GM18505 (cell line): Measurements from ENCODE around the gene TRIO.

Experiments
- ATAC-seq: cut with Tn5 transposase; IDR thresholded peaks from one replicate; pipeline ENCODE4 v1.9.1; 2021; ENCODE audit not compliant: unreplicated experiment
- POLR2A ChIP-seq: IDR thresholded peaks from 4 replicates; pipeline ENCODE4 v1.6.1; 2011; ENCODE audit warnings: borderline replicate concordance; ENCODE audit not compliant: insufficient read depth, insufficient read length; ENCODE audit errors: extremely low read depth

Gene TRIO

DNA sequence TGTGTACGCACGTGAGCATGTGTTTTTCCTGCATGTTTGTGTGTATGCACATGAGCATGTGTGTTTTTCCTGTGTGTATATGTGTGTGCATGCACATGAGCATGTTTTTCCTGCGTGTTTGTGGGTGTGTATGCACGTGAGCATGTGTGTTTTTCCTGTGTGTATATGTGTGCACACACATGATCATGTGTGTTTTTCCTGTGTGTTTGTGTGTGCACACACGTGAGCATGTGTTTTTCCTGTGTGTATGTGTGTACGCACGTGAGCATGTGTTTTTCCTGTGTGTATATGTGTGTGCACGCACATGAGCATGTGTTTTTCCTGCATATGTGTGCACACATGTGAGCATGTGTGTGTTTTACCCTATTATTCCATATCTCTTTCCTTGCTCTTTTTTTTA lies 205.9 kb downstream of the TRIO start:
- no peak for ATAC-seq
- no peak for TF ChIP-seq POLR2A

DNA sequence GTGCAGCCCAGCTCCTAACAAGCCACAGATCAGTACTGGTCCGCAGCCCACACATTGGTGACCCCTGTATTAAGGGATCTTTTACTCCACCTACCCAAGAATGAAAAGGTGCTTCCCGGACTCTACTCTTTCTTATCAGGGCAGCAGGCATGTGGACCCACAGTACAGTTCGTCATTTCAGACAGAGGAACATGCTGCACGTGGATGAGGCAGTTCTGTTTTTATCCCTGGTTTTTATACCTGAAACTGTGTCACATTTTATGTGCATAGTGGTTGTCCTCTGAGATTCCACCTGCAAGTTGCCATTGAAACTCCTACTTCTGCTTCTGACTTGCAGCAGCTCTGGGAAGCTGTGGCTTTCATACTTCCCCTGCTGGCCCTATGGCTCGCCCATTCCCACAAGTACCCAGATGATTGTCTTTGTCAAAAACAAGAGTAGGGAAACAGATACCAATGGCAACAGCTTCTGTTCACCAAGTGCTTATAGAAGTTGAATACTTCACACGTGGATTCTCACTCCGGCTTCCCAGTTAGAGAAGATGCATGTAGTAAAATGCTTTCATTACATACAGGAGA lies 208.0 kb downstream of the TRIO start:
- no peak for ATAC-seq

DNA sequence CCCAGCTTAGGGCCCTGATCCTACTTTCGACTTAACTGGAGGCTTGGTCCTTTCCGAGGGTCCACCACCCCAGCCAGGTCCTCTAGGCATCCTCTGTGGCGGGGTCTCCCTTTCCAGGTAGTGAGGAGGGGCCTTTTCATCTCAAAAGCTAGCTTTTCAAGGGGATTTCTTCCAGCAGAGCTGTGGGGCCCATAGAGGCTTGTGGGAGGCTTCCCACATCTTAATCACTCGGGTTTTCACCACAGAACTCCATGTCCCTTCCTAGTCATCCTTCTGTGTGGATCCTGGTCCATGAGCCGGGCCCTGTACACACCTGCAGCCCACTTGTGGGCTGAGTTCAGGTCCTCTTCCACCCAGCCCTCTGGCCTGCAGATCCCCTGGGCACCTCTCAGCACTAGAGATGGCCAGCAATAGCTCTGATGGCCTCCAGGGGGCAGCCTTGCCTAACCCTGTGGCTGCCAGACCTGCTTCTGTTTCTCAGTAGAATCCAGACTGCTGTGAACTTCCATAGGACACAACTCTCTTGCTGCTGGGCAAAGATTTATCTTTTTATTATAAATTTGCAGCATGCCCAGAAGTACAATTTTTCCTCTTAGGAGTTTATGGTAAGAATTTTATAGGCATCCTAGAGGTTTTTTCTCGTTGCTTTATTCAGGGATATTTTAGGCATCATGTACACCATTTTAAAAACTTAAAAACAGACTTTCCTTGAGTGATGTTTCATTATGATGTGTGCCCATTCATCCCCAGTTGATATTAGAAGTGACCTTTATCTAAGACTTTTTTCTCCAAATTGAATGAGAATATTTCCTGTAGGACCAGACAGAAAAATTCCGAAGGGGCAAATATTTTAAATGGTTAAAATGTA lies 208.9 kb downstream of the TRIO start:
- peak; percentile 91 for ATAC-seq
- TF ChIP-seq POLR2A: no peak

More for the DNA sequence above, 208.0 kb downstream of the TRIO start:
- no peak for TF ChIP-seq POLR2A

DNA sequence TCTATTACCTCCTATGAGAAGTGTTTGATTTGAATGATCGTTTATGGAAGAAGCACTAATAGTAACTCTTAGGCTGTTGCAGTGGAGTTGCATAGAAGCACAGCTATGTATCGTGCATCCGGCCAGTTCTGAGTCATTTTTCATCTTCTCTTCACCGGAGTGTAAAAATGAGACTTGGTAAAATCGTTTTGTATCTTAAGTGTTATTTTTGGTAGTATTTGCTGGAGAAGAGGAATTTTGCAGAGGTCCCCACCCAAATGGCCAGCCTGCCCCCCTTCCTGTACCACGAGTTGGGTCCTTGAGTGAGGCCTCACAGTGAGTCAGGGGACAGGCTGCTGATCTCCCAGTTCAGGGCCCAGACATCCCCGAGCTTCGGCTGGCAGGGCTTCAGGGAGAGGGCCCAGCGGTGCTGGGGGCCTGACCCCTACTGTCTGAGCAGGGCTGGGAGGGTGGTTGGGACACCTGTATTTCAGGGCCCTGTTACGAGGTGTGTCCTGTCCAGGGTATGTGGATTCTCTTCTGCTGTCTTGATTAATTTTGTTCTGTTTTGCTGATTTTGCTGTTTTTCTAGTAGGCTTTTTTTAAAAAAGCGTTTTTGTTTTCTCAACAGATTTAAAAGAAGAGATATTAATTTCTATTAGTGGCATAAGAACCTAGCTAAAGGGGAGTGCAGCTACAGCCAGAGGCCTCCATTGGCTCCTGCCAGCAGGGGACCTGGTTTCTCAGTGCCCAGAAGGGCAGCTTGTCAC lies 210.8 kb downstream of the TRIO start:
- no peak for ATAC-seq
- TF ChIP-seq POLR2A: no peak

DNA sequence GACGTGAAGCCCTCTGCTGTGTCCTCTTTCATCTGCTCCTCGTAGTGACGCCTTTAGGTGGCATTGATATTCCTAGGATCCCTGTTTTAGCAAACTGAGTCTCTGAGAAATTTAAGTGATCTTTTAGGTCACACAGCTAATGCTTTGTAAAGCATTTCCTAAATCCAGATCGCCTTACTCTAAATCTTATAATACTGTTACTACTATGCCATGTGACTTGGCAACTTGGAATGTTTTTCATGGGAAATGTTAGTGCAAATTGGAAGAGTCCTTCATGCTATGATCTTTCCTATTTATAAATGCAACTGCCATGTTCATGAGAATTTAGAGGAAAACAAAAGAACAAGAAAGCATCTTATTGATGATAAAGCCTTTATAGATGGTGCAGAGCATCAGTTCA lies 212.2 kb downstream of the TRIO start:
- TF ChIP-seq POLR2A: no peak
- no peak for ATAC-seq

DNA sequence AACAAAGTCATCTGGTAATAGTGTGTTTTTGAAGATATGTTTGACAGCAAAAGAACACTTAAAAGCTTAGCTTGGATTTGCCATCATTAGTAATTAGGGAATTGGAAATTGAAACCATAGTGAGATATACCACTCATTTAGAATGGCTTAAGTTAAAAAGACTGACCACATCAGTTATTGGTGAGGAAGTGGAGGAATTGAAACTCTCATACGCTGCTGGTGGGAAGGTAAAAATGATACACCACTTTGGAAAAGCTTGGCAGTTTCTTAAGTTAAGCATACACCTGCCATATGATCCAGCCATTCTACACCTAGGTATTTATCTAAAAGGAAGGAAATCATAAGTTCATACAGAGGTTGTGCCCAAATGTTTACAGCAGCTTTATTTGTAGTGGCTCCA lies 213.2 kb downstream of the TRIO start:
- TF ChIP-seq POLR2A: no peak
- ATAC-seq: no peak

DNA sequence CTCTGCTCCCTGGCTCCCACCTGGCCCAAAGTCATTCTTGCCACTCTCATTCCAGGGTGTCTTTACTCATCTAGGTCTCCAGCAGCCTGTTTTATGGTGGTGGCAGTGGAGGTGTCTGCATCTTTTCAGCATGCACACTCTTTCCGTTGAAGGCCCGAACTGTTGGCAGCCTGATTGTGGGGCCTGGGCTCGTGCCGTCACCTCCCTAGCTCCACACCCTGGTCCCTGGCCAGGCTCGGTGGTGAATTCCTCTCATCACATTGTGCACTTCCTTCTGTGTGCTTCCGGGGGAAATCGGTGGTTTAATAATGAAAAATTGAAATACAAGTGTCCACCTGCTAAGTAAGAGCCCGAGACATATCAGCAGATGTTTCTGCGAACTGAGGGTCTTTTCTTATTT lies 214.3 kb downstream of the TRIO start:
- no peak for TF ChIP-seq POLR2A
- no peak for ATAC-seq

DNA sequence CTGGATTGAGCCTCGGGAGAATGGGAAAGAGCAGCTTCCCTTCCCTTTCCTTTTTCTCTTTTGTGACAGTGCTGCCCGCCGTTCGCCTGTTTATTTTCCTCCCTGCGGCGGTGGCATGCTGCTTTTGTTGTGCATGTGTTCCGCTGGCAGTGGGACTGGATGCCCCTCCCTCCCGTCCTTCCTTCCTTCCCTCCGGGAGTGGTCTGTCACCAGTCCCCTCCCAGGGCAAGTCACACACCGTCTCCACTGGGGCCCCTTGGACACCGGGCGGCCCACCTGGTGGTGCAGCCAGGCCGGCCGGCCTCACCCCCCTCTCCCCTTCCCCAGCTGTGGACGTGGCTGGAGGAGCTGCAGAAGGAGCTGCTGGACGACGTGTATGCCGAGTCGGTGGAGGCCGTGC lies 214.7 kb downstream of the TRIO start:
- TF ChIP-seq POLR2A: no peak
- no peak for ATAC-seq

DNA sequence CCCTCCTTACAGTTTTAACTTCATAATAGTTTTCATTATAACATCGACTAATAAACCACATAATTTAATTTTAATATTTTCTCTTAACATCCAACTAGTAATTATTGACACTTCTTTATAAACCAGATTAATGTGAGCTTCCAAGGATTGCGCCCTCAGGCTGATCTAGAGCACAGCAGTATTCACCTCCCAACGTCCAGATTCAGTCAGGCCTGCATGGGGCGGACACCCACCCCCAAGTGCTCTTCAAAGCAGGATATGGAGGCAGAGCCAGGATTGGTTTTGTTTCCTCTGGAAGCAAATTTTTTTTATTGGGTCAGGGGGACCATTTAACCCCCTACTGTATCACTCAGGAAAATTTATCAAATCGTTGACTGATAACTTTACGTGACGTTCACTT lies 215.4 kb downstream of the TRIO start:
- TF ChIP-seq POLR2A: no peak
- no peak for ATAC-seq

DNA sequence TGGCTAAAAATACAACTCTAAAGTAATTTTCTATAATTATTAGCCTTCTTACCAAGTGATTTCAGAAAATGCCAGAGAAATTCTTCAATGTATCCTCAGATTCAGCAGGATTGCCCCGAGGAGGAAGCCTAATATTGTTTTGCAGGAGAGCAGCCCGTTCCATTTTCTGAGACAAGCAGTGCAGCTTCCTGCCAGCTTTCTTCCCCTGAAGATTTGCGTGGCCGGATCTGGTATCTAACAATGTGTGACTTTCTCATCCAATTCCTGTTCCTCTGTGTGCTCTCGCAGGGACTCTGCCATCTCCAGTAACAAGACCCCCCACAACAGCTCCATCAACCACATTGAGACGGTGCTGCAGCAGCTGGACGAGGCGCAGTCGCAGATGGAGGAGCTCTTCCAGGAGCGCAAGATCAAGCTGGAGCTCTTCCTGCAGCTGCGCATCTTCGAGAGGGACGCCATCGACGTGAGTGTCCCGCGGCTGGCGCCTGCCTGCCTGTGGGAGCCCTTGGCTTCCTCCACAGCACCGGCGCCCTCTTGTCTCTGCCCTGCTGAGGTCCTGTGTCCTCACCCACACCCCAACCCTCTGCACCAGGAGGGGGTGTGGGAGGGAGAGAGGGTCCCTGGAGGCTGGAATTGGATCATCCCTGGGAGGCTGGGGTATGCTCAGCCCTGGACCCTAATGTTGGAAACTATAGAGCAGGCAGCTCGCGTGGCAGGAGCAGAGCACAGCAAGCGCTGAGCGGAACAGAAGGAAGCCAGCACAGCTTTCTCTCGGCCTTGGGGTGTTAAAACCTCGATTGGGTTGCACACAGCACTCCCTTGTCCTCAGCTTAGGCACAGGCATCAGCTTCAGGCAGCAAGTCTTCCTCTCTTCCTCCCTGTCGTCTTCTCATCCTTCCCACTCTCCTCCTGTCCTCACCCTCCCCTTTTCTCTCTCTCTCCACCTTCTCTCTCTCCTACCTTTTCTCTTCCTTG lies 216.2 kb downstream of the TRIO start:
- no peak for ATAC-seq
- no peak for TF ChIP-seq POLR2A

DNA sequence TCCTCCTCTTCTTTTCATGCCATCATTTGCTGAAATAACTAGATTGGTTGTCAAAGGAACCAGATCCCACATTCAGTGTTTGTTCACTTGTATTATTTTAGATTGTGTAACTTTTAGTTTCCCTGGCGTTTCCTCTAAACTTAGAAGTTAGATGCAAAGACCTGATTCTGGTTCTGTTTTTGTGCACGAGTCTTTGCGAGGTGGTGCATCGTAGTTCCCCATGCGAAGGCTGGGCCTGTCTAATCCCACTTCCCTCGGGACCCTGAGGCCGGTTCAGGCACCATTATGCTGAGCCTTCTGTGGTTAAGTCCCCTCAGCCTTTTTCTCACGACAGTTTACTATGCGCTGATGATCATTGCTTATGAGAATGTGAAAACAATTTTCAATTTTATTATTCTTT lies 219.3 kb downstream of the TRIO start:
- no peak for ATAC-seq
- no peak for TF ChIP-seq POLR2A

DNA sequence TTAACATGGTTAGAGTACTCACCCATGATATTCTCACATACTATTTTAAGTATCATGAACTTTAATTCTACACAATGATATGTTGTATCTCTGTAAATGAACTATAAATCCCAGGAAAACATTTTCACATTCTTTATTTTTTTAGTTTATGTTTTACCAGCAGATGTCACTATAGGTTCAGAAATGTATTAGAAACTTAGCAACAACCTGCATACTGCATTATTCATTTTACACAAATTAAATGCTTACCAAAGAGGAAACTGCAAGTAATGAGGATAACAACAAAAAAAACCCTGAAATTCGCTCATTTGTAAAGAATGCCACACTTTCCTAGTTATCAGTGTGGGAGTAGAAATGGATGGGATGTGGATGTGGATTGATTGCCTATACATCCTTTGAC lies 221.0 kb downstream of the TRIO start:
- TF ChIP-seq POLR2A: no peak
- no peak for ATAC-seq
